ENCODE results near the gene SERP2.

- TF ChIP-seq POLR2A (IDR thresholded peaks at IDR 0.05) (no peak), CTCF (IDR thresholded peaks at IDR 0.05) (no peak)
Observed at GRCh38 chr13:44351505-44351854, 22.1 kb upstream of the SERP2 start.
